K562 (cell line): ENCODE measurements around the gene GNA14. TPM values are rescaled to one million over a fixed set of nuclear protein-coding genes. Genes with fewer than 3 reads are reported as not detected.

Experiments
- ATAC-seq: fragments of 200-7000 bp; cut with Tn5 transposase; 3 replicates; pipeline ENCODE4 v1.9.1; 2020; ENCODE audit warnings: moderate library complexity
- BruUV-seq: library from RNA; stranded (reverse); fragments of 400-500 nt; replicated peaks from 2 replicates; lab custom pipeline; 2021; lab: Mats Ljungman, UMichigan
- CTCF ChIA-PET: fragments of 300-600 bp; formaldehyde crosslinking; extraction: SDS; loops from one replicate; lab custom pipeline; 2021; ENCODE audit warnings: low intra/inter-chr PET ratio; lab: Yijun Ruan, JAX
- POLR2A ChIA-PET: fragments of 300-600, 350-650 bp; sonication (Branson Sonifier 250); formaldehyde crosslinking; extraction: SDS; loops from one replicate; lab custom pipeline; 2021; ENCODE audit warnings: antibody characterized with exemption, inconsistent platforms; lab: Yijun Ruan, JAX
- DNase-seq, 4 experiments: peaks; one replicate each; pipeline versions ENCODE4 v3.0.0 to v3.0.0-alpha.2; 2011 to 2018; ENCODE audit warnings: low spot score in 3 of 4, mixed read lengths in 3 of 4; ENCODE audit errors: extremely low read depth in 1 of 4
- FAIRE-seq: peaks from 2 replicates; lab custom pipeline; 2011; peaks lifted over from hg19 to GRCh38; lab: Jason Lieb, UNC
- H2AFZ ChIP-seq: 2 replicates; pipeline ENCODE4 v1.6.0; 2011; ENCODE audit warnings: low read depth, low read length, control low read depth, inconsistent platforms
- H3K27ac ChIP-seq: fragments of 200-600 bp; 3 replicates; pipeline ENCODE4 v1.8.0; 2011; ENCODE audit warnings: low read depth, mild to moderate bottlenecking, control low read depth, inconsistent platforms, low read length, moderate library complexity, mixed read lengths; ENCODE audit errors: extremely low read depth
- H3K27me3 ChIP-seq, 2 experiments: fragments of 300-600 bp in 1 of 2; 2 replicates in 1 of 2; 3 replicates in 1 of 2; pipeline versions ENCODE4 v1.6.0 to v1.8.0; 2011; ENCODE audit warnings: inconsistent platforms in 2 of 2, low read length in 2 of 2, mild to moderate bottlenecking in 1 of 2, mixed read lengths in 1 of 2, moderate library complexity in 1 of 2; ENCODE audit not compliant: control insufficient read depth in 2 of 2, insufficient read depth in 2 of 2
- H3K36me3 ChIP-seq: fragments of 300-600 bp; 3 replicates; pipeline ENCODE4 v1.8.0; 2011; ENCODE audit warnings: mild to moderate bottlenecking, low read length, inconsistent platforms; ENCODE audit not compliant: control insufficient read depth, insufficient read depth
- H3K4me1 ChIP-seq, 2 experiments: fragments of 200-600 bp in 1 of 2; replicated peaks in 1 of 2; 2 replicates in 1 of 2; 3 replicates in 1 of 2; pipeline versions ENCODE4 v1.5.1 to v1.8.0; 2011; ENCODE audit warnings: inconsistent platforms in 2 of 2, low read length in 2 of 2, mild to moderate bottlenecking in 1 of 2, mixed read lengths in 1 of 2, moderate library complexity in 1 of 2; ENCODE audit not compliant: control insufficient read depth in 2 of 2, insufficient read depth in 2 of 2
- H3K4me2 ChIP-seq: 2 replicates; pipeline ENCODE4 v1.6.1; 2011; ENCODE audit warnings: low read length, control low read depth, inconsistent platforms, mixed read lengths; ENCODE audit not compliant: insufficient read depth
- H3K4me3 ChIP-seq: fragments of 200-600 bp; sonication (generic), shearing (Covaris generic); 2 replicates; pipeline ENCODE4 v1.5.1; 2016; ENCODE audit warnings: control low read depth, inconsistent platforms
- H3K79me2 ChIP-seq: fragments of 200-600 bp; 3 replicates; pipeline ENCODE4 v1.8.0; 2011; ENCODE audit warnings: low read length, inconsistent platforms; ENCODE audit not compliant: control insufficient read depth, insufficient read depth
- H3K9ac ChIP-seq, 2 experiments: 2 replicates each; pipeline versions ENCODE4 v1.6.0 to v1.6.1; 2011; ENCODE audit warnings: low read depth in 2 of 2, low read length in 2 of 2, control low read depth in 1 of 2, inconsistent platforms in 1 of 2, mild to moderate bottlenecking in 1 of 2, mixed read lengths in 1 of 2; ENCODE audit not compliant: insufficient read depth in 1 of 2
- H3K9me1 ChIP-seq: one replicate; pipeline ENCODE4 v1.6.0; 2011; ENCODE audit warnings: inconsistent platforms, mild to moderate bottlenecking, low read length, moderate library complexity; ENCODE audit not compliant: control insufficient read depth, insufficient read depth
- H3K9me3 ChIP-seq: replicated peaks from 2 replicates; pipeline ENCODE4 v1.5.1; 2011; ENCODE audit warnings: low read depth, low read length, inconsistent platforms; ENCODE audit not compliant: control insufficient read depth, insufficient read depth
- H4K20me1 ChIP-seq: replicated peaks from 2 replicates; pipeline ENCODE4 v1.6.1; 2011; ENCODE audit warnings: low read length, inconsistent platforms, mixed read lengths; ENCODE audit not compliant: control insufficient read depth, insufficient read depth
- CHD4 ChIP-seq: fragments of 200-600 bp; sonication (generic); IDR thresholded peaks from 3 replicates; pipeline ENCODE4 v1.6.1; 2012; ENCODE audit warnings: low read depth, mild to moderate bottlenecking, mixed read lengths, low read length, inconsistent platforms; ENCODE audit not compliant: insufficient read depth, insufficient replicate concordance, poor library complexity, severe bottlenecking
- FOS ChIP-seq: IDR thresholded peaks from 3 replicates; pipeline ENCODE4 v1.6.1; 2011; ENCODE audit not compliant: insufficient read length; ENCODE audit errors: extremely low read depth
- GABPB1 ChIP-seq: sonication (generic); formaldehyde crosslinking; IDR thresholded peaks from 2 replicates; pipeline ENCODE4 v1.8.0; 2022; ENCODE audit warnings: mild to moderate bottlenecking, missing genetic modification reagents
- GATAD2B ChIP-seq: fragments of 450-650 bp; IDR thresholded peaks from 2 replicates; pipeline ENCODE4 v1.6.1; 2017; ENCODE audit warnings: mild to moderate bottlenecking, borderline replicate concordance
- HOXB6 ChIP-seq: fragments of 250-450 bp; sonication (Bioruptor Pico); IDR thresholded peaks from 2 replicates; pipeline ENCODE4 v1.5.1; 2022; ENCODE audit warnings: mild to moderate bottlenecking, borderline replicate concordance
- IFI16 ChIP-seq: fragments of 250-450 bp; sonication (Bioruptor Pico); IDR thresholded peaks from 2 replicates; pipeline ENCODE4 v2.1.2; 2022; ENCODE audit warnings: mild to moderate bottlenecking, inconsistent platforms
- ILF3 ChIP-seq: fragments of 450-650 bp; IDR thresholded peaks from 2 replicates; pipeline ENCODE4 v1.6.1; 2018; ENCODE audit warnings: antibody characterized with exemption, mild to moderate bottlenecking, moderate library complexity, borderline replicate concordance
- PURB ChIP-seq: sonication (generic); formaldehyde crosslinking; IDR thresholded peaks from 2 replicates; pipeline ENCODE4 v1.9.0; 2021; ENCODE audit warnings: low read depth, mild to moderate bottlenecking, missing genetic modification reagents
- TSC22D4 ChIP-seq: fragments of 450-650 bp; IDR thresholded peaks from 2 replicates; pipeline ENCODE4 v1.6.1; 2016; ENCODE audit warnings: missing genetic modification characterization, missing biosample characterization, control low read depth
- ZNF224 ChIP-seq: sonication (generic); formaldehyde crosslinking; IDR thresholded peaks from 2 replicates; pipeline ENCODE4 v1.8.0; 2022; ENCODE audit warnings: mild to moderate bottlenecking, missing genetic modification reagents
- ZNF444 ChIP-seq: fragments of 250-450 bp; sonication (Bioruptor Pico); IDR thresholded peaks from 2 replicates; pipeline ENCODE4 v1.4.0; 2020; ENCODE audit warnings: mild to moderate bottlenecking, moderate library complexity
- ZNF445 ChIP-seq: fragments of 250-450 bp; sonication (Bioruptor Pico); IDR thresholded peaks from 2 replicates; pipeline ENCODE4 v1.4.0; 2020; ENCODE audit warnings: low read depth, mild to moderate bottlenecking, moderate library complexity
- WGBS: fragments of 100-300 bp; shearing (Covaris generic); methylation state at CpG from one replicate; pipeline ENCODE4 v1.1.6; 2016; ENCODE audit warnings: low coverage, mixed read lengths; ENCODE audit not compliant: insufficient coverage; ENCODE audit errors: missing lambda C conversion rate; 5-methylcytosine and 5-hydroxymethylcytosine counted together
- in situ Hi-C: fragments of 300-500 bp; cut with MboI; formaldehyde crosslinking; loops from 4 replicates; pipeline ENCODE4 v1.15.0; 2018; ENCODE audit warnings: inconsistent platforms, mixed read lengths
- intact Hi-C: fragments of 100-400 bp; cut with micrococcal nuclease; formaldehyde crosslinking; loops from 2 replicates; pipeline ENCODE4 v1.14.2; 2022
- polyA plus RNA-seq, 8 experiments: library from polyadenylated mRNA; depleted of rRNA in 4 of 8; stranded (reverse) in 5 of 8; unstranded in 3 of 8; fragments of >200 nt; fragmentation: Nextera tagmentation in 2 of 8; fragmentation: Illumina TruSeq in 1 of 8; extraction: Ambion mirVana in 2 of 8; extraction: Trizol in 1 of 8; gene quantifications; 2 replicates each; pipeline versions ENCODE4 v1.2.1 to v1.2.3, GENCODE V29; 2011 to 2014; ENCODE audit warnings: inconsistent platforms in 1 of 8, missing spikeins in 1 of 8
- total RNA-seq, 7 experiments: library from RNA; depleted of rRNA in 6 of 7; stranded (reverse); fragments of >200 nt in 6 of 7; fragmentation: Illumina TruSeq in 2 of 7; extraction: Trizol in 2 of 7; gene quantifications; 2 replicates each; pipeline versions ENCODE4 v1.2.1 to v1.2.3, GENCODE V29; 2011 to 2021; ENCODE audit warnings: low replicate concordance in 1 of 7
- TF ChIP-seq, protein P1 (sequence below), 2 experiments: fragments of 450-650 bp in 1 of 2; sonication (generic) in 1 of 2; formaldehyde crosslinking in 1 of 2; IDR thresholded peaks in 1 of 2; conservative IDR thresholded peaks in 1 of 2; 2 replicates each; pipeline versions ENCODE4 v1.6.1 to v1.8.1; 2016 to 2023; ENCODE audit warnings: mild to moderate bottlenecking in 2 of 2, moderate library complexity in 2 of 2, inconsistent platforms in 1 of 2, missing genetic modification reagents in 1 of 2
- TF ChIP-seq, protein P2 (sequence below), 2 experiments: fragments of 150-350 bp in 1 of 2; IDR thresholded peaks; 2 replicates each; pipeline ENCODE4 v1.6.1; 2012 to 2016; ENCODE audit warnings: low read depth in 2 of 2, low read length in 2 of 2, mild to moderate bottlenecking in 1 of 2, moderate library complexity in 1 of 2
- TF ChIP-seq, protein P3 (sequence below): fragments of 250-450 bp; sonication (Bioruptor Pico); IDR thresholded peaks from 2 replicates; pipeline ENCODE4 v1.5.0; 2020; ENCODE audit warnings: mild to moderate bottlenecking
- TF ChIP-seq, protein P4 (sequence below): sonication (generic); formaldehyde crosslinking; IDR thresholded peaks from 2 replicates; pipeline ENCODE4 v1.8.0; 2022; ENCODE audit warnings: missing genetic modification reagents, mild to moderate bottlenecking, borderline replicate concordance

GNA14 gene
- total and polyA plus RNA-seq, 9 of the 15 experiments (the other 6 are each of a cell fraction or from before 2014, with no cell fraction given) = 0.03 to 0.11 (median 0.03) TPM; not detected in 6

DNA sequence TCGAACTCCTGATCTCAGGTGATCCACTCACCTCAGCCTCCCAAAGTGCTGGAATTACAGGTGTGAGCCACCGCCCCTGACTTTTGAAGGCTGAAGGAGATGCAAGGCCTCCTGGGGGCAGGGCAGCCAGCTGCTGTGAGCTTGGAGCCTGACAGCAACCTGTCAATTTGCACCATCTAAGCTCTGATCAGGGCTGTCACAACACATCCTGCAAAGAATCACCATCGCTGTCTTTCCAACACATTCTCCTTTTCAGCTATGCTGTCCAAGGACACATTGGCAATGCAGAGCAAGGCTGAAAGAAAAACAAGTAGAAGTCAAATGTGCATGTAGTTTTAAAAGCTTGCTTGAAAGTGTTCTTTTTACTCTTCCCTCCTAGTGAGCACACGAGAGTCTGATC, 54.6 kb downstream of the GNA14 start:
- Histone ChIP-seq H3K9me3 (no peaks in the 10 kb centered on the region), H3K27ac (no peak overlapping the region), H3K27me3 (no peaks in the 10 kb centered on the region), H3K9me1 (no peaks in the 10 kb centered on the region), H3K36me3 (no peaks in the 10 kb centered on the region), H3K4me2 (no peak overlapping the region), H2AFZ (no peak overlapping the region), H3K4me1 (no peaks in the 10 kb centered on the region), H3K4me3 (no peak overlapping the region), H3K79me2 (no peaks in the 10 kb centered on the region), H4K20me1 (no peaks in the 10 kb centered on the region), H3K9ac (no peak overlapping the region)
- ATAC-seq = no peak
- FAIRE-seq = no peak
- WGBS = 10% methylated on average over 4 of the region's 4 CpGs
- CTCF ChIA-PET = no interaction called here
- intact Hi-C loops (no loop called here), in situ Hi-C loops (no loop called here)
- POLR2A ChIA-PET = no interaction called here
- BruUV-seq = no TSS peak
- DNase-seq = no peak
- TF ChIP-seq ZNF444 (CRISPR knock-in tag) (no peak), GABPB1 (CRISPR knock-in tag) (no peak), TSC22D4 (tag) (no peak), HOXB6 (CRISPR knock-in tag) (no peak), PURB (CRISPR knock-in tag) (no peak), IFI16 (CRISPR knock-in tag) (no peak), CHD4 (no peak), ILF3 (no peak), ZNF445 (CRISPR knock-in tag) (no peak), GATAD2B (no peak), FOS (no peak), ZNF224 (CRISPR knock-in tag) (no peak)
- TF ChIP-seq, protein P1, sequence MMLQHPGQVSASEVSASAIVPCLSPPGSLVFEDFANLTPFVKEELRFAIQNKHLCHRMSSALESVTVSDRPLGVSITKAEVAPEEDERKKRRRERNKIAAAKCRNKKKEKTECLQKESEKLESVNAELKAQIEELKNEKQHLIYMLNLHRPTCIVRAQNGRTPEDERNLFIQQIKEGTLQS (IDR thresholded peaks at IDR 0.05) = no peak
- TF ChIP-seq, protein P1 (CRISPR knock-in tag; conservative IDR thresholded peaks at IDR 0.05) = no peak
- TF ChIP-seq, protein P2, sequence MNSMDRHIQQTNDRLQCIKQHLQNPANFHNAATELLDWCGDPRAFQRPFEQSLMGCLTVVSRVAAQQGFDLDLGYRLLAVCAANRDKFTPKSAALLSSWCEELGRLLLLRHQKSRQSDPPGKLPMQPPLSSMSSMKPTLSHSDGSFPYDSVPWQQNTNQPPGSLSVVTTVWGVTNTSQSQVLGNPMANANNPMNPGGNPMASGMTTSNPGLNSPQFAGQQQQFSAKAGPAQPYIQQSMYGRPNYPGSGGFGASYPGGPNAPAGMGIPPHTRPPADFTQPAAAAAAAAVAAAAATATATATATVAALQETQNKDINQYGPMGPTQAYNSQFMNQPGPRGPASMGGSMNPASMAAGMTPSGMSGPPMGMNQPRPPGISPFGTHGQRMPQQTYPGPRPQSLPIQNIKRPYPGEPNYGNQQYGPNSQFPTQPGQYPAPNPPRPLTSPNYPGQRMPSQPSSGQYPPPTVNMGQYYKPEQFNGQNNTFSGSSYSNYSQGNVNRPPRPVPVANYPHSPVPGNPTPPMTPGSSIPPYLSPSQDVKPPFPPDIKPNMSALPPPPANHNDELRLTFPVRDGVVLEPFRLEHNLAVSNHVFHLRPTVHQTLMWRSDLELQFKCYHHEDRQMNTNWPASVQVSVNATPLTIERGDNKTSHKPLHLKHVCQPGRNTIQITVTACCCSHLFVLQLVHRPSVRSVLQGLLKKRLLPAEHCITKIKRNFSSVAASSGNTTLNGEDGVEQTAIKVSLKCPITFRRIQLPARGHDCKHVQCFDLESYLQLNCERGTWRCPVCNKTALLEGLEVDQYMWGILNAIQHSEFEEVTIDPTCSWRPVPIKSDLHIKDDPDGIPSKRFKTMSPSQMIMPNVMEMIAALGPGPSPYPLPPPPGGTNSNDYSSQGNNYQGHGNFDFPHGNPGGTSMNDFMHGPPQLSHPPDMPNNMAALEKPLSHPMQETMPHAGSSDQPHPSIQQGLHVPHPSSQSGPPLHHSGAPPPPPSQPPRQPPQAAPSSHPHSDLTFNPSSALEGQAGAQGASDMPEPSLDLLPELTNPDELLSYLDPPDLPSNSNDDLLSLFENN (IDR thresholded peaks at IDR 0.05; ENCODE audit: low read depth in 2 of 2, low read length in 2 of 2) = no peak
- TF ChIP-seq, protein P3, sequence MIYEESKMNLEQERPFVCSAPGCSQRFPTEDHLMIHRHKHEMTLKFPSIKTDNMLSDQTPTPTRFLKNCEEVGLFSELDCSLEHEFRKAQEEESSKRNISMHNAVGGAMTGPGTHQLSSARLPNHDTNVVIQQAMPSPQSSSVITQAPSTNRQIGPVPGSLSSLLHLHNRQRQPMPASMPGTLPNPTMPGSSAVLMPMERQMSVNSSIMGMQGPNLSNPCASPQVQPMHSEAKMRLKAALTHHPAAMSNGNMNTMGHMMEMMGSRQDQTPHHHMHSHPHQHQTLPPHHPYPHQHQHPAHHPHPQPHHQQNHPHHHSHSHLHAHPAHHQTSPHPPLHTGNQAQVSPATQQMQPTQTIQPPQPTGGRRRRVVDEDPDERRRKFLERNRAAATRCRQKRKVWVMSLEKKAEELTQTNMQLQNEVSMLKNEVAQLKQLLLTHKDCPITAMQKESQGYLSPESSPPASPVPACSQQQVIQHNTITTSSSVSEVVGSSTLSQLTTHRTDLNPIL (CRISPR knock-in tag) = no peak
- TF ChIP-seq, protein P4, sequence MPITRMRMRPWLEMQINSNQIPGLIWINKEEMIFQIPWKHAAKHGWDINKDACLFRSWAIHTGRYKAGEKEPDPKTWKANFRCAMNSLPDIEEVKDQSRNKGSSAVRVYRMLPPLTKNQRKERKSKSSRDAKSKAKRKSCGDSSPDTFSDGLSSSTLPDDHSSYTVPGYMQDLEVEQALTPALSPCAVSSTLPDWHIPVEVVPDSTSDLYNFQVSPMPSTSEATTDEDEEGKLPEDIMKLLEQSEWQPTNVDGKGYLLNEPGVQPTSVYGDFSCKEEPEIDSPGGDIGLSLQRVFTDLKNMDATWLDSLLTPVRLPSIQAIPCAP (CRISPR knock-in tag) = no peak
